Keratinocyte (primary cell): ENCODE measurements around the gene STAT3.

Experiments
- CTCF ChIP-seq, 3 experiments: IDR thresholded peaks in 1 of 3; conservative IDR thresholded peaks in 1 of 3; optimal IDR thresholded peaks in 1 of 3; 2 replicates in 2 of 3; 3 replicates in 1 of 3; pipeline versions ENCODE3 to v1.5.1; 2011; ENCODE audit warnings: low read length in 3 of 3, mild to moderate bottlenecking in 3 of 3, moderate library complexity in 2 of 3, control low read depth in 1 of 3, inconsistent platforms in 1 of 3; ENCODE audit not compliant: insufficient read depth in 2 of 3; ENCODE audit errors: extremely low read depth in 1 of 3
- EZH2 ChIP-seq: IDR thresholded peaks from one replicate; pipeline ENCODE4 v1.6.1; 2012; ENCODE audit warnings: inconsistent platforms, mild to moderate bottlenecking, low read length, moderate library complexity

- TF ChIP-seq CTCF (optimal IDR thresholded peaks at IDR 0.05 in 1 of 3, IDR thresholded peaks at IDR 0.05 in 1 of 3, conservative IDR thresholded peaks at IDR 0.05 in 1 of 3; ENCODE audit: extremely low read depth in 1 of 3, insufficient read depth in 2 of 3, low read length in 3 of 3) = no peak
- no peak for TF ChIP-seq EZH2
These were observed 74.9 kb downstream of the STAT3 start for GRCh38 chr17:42313389-42313772.
